Glutamatergic neuron (in vitro differentiated cells): ENCODE measurements around the gene EQTN. TPM values are rescaled to one million over a fixed set of nuclear protein-coding genes. Genes with fewer than 3 reads are reported as not detected.

Experiments
- DNase-seq: peaks from one replicate; pipeline ENCODE4 v3.0.0; 2022
- H3K27ac Mint-ChIP-seq: one replicate; pipeline ENCODE4 v1.8.0; 2020; ENCODE audit warnings: mild to moderate bottlenecking, mixed read lengths, inconsistent platforms; ENCODE audit not compliant: unreplicated experiment
- H3K27me3 Mint-ChIP-seq: one replicate; pipeline ENCODE4 v1.8.0; 2020; ENCODE audit warnings: mild to moderate bottlenecking, moderate library complexity, mixed read lengths, inconsistent platforms; ENCODE audit not compliant: unreplicated experiment
- H3K36me3 Mint-ChIP-seq: one replicate; pipeline ENCODE4 v1.8.0; 2020; ENCODE audit warnings: mild to moderate bottlenecking, mixed read lengths, inconsistent platforms; ENCODE audit not compliant: unreplicated experiment
- H3K4me1 Mint-ChIP-seq: one replicate; pipeline ENCODE4 v1.8.0; 2020; ENCODE audit warnings: mild to moderate bottlenecking, low read depth, mixed read lengths, inconsistent platforms; ENCODE audit not compliant: unreplicated experiment
- H3K4me3 Mint-ChIP-seq: one replicate; pipeline ENCODE4 v1.8.0; 2020; ENCODE audit warnings: mild to moderate bottlenecking, mixed read lengths, inconsistent platforms; ENCODE audit not compliant: unreplicated experiment
- H3K9me3 Mint-ChIP-seq: one replicate; pipeline ENCODE4 v1.8.0; 2020; ENCODE audit warnings: mild to moderate bottlenecking, moderate library complexity, mixed read lengths, inconsistent platforms; ENCODE audit not compliant: unreplicated experiment
- total RNA-seq: library from RNA; stranded (reverse); fragmentation: NEBNext Ultra II Directional; extraction: Animal tissue kit (Norgen Biotek cat#: 25700); gene quantifications from one replicate; pipeline ENCODE4 v1.2.1, GENCODE V29; 2021; ENCODE audit not compliant: unreplicated experiment
- TF ChIP-seq, protein P1 (sequence below): fragments of 200-600 bp; sonication (generic); IDR thresholded peaks from one replicate; pipeline ENCODE4 v1.5.0; 2021; ENCODE audit not compliant: partially characterized antibody, unreplicated experiment

The EQTN gene
- total RNA-seq, 1 donor from 2014 or later = not detected

DNA sequence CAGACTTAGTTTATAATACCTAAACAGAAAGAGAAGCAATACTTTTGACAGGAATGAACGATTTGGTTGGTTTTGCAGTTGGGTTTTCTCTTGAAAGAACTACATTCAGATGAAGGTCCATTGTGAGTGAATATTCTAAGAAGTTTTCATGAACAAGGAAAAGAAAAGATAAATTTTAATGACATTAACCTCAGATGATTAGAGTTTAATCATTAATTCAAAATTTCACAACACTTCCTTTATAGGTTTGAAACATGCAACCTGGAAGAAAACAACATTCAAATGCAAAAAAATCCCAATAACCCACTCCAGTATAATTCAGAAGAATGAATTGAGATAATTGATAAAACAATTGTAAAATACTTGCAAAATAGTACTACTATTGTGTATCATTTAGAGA lies 23.8 kb downstream of the EQTN start:
- H3K4me3 Mint-ChIP-seq = no peak overlapping the region
- no peaks in the 10 kb centered on the region for H3K4me1 Mint-ChIP-seq
- H3K9me3 Mint-ChIP-seq = no peaks in the 10 kb centered on the region
- TF ChIP-seq, protein P1, sequence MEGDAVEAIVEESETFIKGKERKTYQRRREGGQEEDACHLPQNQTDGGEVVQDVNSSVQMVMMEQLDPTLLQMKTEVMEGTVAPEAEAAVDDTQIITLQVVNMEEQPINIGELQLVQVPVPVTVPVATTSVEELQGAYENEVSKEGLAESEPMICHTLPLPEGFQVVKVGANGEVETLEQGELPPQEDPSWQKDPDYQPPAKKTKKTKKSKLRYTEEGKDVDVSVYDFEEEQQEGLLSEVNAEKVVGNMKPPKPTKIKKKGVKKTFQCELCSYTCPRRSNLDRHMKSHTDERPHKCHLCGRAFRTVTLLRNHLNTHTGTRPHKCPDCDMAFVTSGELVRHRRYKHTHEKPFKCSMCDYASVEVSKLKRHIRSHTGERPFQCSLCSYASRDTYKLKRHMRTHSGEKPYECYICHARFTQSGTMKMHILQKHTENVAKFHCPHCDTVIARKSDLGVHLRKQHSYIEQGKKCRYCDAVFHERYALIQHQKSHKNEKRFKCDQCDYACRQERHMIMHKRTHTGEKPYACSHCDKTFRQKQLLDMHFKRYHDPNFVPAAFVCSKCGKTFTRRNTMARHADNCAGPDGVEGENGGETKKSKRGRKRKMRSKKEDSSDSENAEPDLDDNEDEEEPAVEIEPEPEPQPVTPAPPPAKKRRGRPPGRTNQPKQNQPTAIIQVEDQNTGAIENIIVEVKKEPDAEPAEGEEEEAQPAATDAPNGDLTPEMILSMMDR = no peak
- DNase-seq = no peak
- H3K36me3 Mint-ChIP-seq = no peaks in the 10 kb centered on the region
- no peaks in the 10 kb centered on the region for H3K27me3 Mint-ChIP-seq
- H3K27ac Mint-ChIP-seq = no peak overlapping the region

DNA sequence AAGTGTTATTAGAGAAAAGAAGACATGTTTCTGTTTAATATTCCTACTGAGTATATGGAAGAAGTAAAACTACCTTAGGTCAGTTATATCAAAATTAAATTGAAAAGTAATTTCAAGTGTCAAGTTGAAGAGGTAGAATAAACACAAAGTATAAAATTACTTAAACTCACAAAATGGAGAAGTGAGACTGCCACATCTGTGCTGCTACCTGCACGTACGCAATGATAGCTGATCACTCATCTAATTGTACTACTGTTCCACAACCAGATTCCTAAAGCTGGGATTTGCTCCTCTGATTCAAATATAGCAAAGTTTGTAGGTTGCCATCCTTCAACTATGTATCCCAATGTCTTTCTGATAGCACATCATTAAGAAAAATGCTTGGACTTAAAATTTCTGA lies 24.8 kb downstream of the EQTN start:
- TF ChIP-seq, protein P1 = no peak
- H3K36me3 Mint-ChIP-seq = no peaks in the 10 kb centered on the region
- no peak overlapping the region for H3K27ac Mint-ChIP-seq
- no peak overlapping the region for H3K4me3 Mint-ChIP-seq
- H3K9me3 Mint-ChIP-seq = no peaks in the 10 kb centered on the region
- no peaks in the 10 kb centered on the region for H3K27me3 Mint-ChIP-seq
- DNase-seq = no peak
- H3K4me1 Mint-ChIP-seq = no peaks in the 10 kb centered on the region

DNA sequence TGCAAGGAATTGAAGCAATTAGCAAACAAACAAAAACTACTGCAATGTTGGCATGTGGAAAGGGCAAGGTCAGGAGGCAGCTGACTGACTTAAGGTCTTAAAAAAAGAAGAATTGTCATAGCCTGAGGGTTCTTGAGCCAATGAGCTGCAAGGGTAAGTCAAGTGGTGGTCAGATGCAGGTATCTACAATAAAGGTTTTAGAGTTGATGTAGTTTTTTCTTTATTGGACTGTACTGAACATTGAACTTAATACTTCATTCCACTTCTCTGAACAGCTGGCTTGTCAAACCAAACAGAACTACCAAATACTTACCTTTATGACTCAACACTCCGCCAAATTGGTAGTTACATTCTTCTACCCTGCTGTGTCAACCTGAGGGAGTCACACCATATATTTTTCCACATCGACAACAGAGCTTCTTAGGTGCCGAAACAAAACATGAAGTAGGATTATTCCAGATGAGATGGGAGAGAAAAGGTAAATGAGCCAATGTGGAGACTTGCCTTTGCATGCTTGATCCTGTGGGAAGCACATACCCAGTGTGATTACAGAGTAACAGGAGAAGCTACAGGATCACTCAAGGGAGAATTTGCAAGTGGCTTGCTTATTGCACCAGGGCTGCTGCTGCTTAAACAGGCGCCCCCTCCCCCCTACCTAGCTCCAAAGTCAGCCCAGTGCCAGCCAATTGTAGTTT lies 35.3 kb downstream of the EQTN start:
- Mint-ChIP-seq H3K9me3 (peaks cover under 1% of the 10 kb centered on the region), H3K27ac (no peak overlapping the region), H3K4me1 (no peaks in the 10 kb centered on the region), H3K36me3 (no peaks in the 10 kb centered on the region), H3K4me3 (no peak overlapping the region), H3K27me3 (no peaks in the 10 kb centered on the region)
- TF ChIP-seq, protein P1 = no peak
- no peak for DNase-seq

DNA sequence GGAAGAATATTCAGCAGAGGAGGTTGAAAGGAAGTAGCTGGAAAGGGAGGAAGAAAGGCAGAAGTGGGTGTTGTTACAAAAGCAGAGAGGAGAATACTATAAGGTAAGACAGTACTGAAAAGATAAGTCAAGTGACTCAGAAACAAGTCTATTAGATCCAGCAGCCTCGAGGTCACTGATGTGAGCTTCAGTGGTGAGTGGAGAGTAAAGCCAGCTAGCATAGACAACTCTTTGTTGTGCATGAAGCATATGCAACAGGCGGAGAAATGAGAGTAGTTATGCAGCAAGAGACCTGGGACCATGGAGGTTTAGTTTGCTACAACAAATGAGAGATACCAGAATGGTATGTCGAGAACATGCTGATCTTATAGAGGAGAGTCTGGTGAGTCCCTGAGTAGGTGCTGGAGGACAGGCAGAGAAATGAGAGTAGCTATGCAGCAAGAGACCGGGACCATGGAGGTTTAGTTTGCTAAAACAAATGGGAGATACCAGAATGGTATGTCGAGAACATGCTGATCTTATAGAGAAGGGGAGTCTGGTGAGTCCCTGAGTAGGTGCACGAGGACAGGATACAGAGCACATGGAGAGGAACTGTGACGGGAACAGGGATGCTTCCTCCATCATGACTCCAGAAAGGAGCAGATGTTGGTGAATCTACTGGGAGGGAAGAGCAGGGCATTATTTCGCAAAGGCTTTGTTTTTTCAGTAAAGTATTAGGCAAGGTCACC lies 36.0 kb downstream of the EQTN start:
- Mint-ChIP-seq H3K9me3 (peaks cover 3% of the 10 kb centered on the region), H3K4me1 (no peaks in the 10 kb centered on the region), H3K36me3 (no peaks in the 10 kb centered on the region), H3K27me3 (peaks cover 2% of the 10 kb centered on the region), H3K4me3 (no peak overlapping the region), H3K27ac (no peak overlapping the region)
- no peak for DNase-seq
- TF ChIP-seq, protein P1 = no peak

DNA sequence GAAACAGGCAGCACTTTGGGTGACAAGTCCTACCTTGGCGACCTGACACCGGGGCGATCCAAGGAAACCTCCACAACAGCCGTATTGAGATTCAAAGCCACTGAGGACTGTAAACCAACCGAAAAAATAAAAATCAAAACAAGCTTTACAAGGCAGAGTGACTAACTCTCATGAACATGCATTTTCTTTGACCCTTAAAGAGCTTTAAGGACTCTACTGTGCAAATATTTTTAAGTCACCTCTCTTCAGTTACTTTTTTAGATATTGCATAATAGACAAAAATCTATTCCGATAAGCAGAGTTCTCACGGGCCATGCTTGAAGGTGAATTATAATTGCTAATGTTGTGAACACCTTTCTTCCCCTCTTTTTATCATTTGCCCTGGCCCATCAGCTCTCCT lies 38.3 kb downstream of the EQTN start:
- DNase-seq = no peak
- Mint-ChIP-seq H3K27me3 (peaks cover 2% of the 10 kb centered on the region), H3K4me1 (no peaks in the 10 kb centered on the region), H3K36me3 (no peaks in the 10 kb centered on the region), H3K9me3 (peaks cover 3% of the 10 kb centered on the region), H3K4me3 (no peak overlapping the region), H3K27ac (no peak overlapping the region)
- TF ChIP-seq, protein P1 = no peak
